ENCODE measurements around the gene C2CD4A. TPM values are rescaled to one million over a fixed set of nuclear protein-coding genes. Genes with fewer than 3 reads are reported as not detected.

C2CD4A gene
- total and polyA plus RNA-seq, 2 of the 4 experiments (the other 2 are of a cell fraction): not detected

DNA sequence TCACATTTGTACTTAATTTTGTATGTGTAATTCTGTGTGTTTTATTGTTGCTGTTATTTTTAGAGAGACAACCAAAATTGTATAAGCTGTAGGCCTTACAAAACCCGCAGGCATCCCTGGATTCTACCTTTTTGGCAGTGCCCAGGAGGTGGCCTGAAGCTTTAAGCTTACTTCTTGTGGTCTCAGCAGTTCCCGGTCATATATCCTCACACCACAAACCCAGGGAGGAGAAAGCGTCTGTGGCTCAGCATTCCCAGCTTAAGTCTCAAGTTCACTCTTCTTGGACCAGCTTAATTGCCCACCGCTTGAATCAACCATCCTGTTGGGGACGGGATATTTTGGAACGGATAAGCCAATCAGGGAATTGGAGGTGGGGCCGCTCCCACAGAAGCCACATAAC, 36.7 kb downstream of the C2CD4A start:
- Histone ChIP-seq H3K4ac (ENCODE audit: low read depth, low read length) (no peak overlapping the region), H3K4me2 (ENCODE audit: low read depth, low read length) (no peak overlapping the region), H3K79me1 (ENCODE audit: low read depth in 1 of 2, low read length in 2 of 2) (no peaks in the 10 kb centered on the region), H4K20me1 (ENCODE audit: insufficient read depth, low read length) (no peaks in the 10 kb centered on the region), H3K36me3 (ENCODE audit: control insufficient read depth, insufficient read depth, low read length) (no peaks in the 10 kb centered on the region), H2BK15ac (ENCODE audit: low read depth, low read length) (no peak overlapping the region), H4K5ac (ENCODE audit: low read depth, low read length) (no peak overlapping the region), H4K8ac (ENCODE audit: low read depth in 2 of 2, low read length in 2 of 2) (no peak overlapping the region), H2BK120ac (ENCODE audit: low read depth, low read length) (no peak overlapping the region), H3K9ac (ENCODE audit: low read depth, low read length) (no peak overlapping the region), H3K18ac (ENCODE audit: low read depth, low read length) (no peak overlapping the region), H3K23ac (ENCODE audit: low read depth, low read length) (no peak overlapping the region), H2BK20ac (ENCODE audit: low read depth, low read length) (no peak overlapping the region), H4K91ac (ENCODE audit: insufficient read depth, low read depth, low read length) (no peak overlapping the region), H3K9me1 (ENCODE audit: insufficient read depth, low read length) (no peaks in the 10 kb centered on the region), H3K4me1 (ENCODE audit: control insufficient read depth, insufficient read depth, low read length) (no peaks in the 10 kb centered on the region), H2BK5ac (ENCODE audit: low read depth, low read length, poor library complexity, severe bottlenecking) (no peak overlapping the region), H3K14ac (replicated peaks; ENCODE audit: low read depth, low read length) (no peak overlapping the region), H3K9me3 (ENCODE audit: control insufficient read depth, insufficient read depth, low read length) (no peaks in the 10 kb centered on the region), H3K27ac (ENCODE audit: insufficient read depth, low read length) (no peak overlapping the region), H3K27me3 (ENCODE audit: control insufficient read depth, insufficient read depth, low read length) (no peaks in the 10 kb centered on the region; the same call in 1 of the 2 replicates), H3K4me3 (ENCODE audit: insufficient read depth, low read depth, low read length) (no peak overlapping the region), H2AK9ac (replicated peaks; ENCODE audit: low read depth, low read length, poor library complexity) (no peak overlapping the region), H2AFZ (replicated peaks; ENCODE audit: low read length, poor library complexity) (no peak overlapping the region), H2AK5ac (ENCODE audit: low read depth, low read length) (no peak overlapping the region), H3K56ac (ENCODE audit: extremely low read depth, insufficient read depth, low read length) (no peak overlapping the region)
- DNase-seq: no peak
- ATAC-seq (ENCODE audit: low read depth): no peak
- ChIA-PET CTCF (interaction anchor here (0.7 kb wide), 1 partner anchor 1033 kb away, joined by 5 read pairs; no protein-coding TSS in a partner anchor), POLR2A (ENCODE audit: unreplicated experiment) (no interaction called here)
- intact Hi-C loops (cut with micrococcal nuclease) (no loop called here), in situ Hi-C loops (cut with MboI; ENCODE audit: low sequenced_read_pairs) (no loop called here), dilution Hi-C loops (cut with HindIII; ENCODE audit: low sequenced_read_pairs, unreplicated experiment) (no loop called here)
- BruUV-seq (replicated peaks): no TSS peak
- 88% methylated on average over 3 of the region's 7 CpGs; no CpG with 5 or more reads in 1 of the 2 experiments for WGBS, 2 experiments (ENCODE audit: extremely low coverage in 2 of 2, insufficient read length in 1 of 2)
- TF ChIP-seq CEBPB (IDR thresholded peaks at IDR 0.05; ENCODE audit: low read depth, low read length) (no peak), NFE2L2 (IDR thresholded peaks at IDR 0.05; ENCODE audit: low read depth, low read length) (no peak), RFX5 (IDR thresholded peaks at IDR 0.05; ENCODE audit: low read depth, low read length) (no peak), MAZ (IDR thresholded peaks at IDR 0.05; ENCODE audit: borderline replicate concordance, low read depth, low read length) (no peak), BHLHE40 (IDR thresholded peaks at IDR 0.05; ENCODE audit: low read depth, low read length) (no peak), CHD1 (IDR thresholded peaks at IDR 0.05; ENCODE audit: low read depth, low read length) (no peak), RAD21 (IDR thresholded peaks at IDR 0.05; ENCODE audit: low read length) (no peak), RCOR1 (IDR thresholded peaks at IDR 0.05; ENCODE audit: insufficient replicate concordance, low read length) (no peak), MXI1 (IDR thresholded peaks at IDR 0.05; ENCODE audit: borderline replicate concordance, low read depth, low read length) (no peak), FOS (IDR thresholded peaks at IDR 0.05; ENCODE audit: low read depth, low read length) (no peak), POLR2A (IDR thresholded peaks at IDR 0.05; ENCODE audit: low read depth, low read length) (no peak), MAFK (IDR thresholded peaks at IDR 0.05; ENCODE audit: low read depth, low read length) (no peak), CTCF (conservative IDR thresholded peaks at IDR 0.05; ENCODE audit: low read depth, low read length) (no peak)
- TF ChIP-seq, protein P1, sequence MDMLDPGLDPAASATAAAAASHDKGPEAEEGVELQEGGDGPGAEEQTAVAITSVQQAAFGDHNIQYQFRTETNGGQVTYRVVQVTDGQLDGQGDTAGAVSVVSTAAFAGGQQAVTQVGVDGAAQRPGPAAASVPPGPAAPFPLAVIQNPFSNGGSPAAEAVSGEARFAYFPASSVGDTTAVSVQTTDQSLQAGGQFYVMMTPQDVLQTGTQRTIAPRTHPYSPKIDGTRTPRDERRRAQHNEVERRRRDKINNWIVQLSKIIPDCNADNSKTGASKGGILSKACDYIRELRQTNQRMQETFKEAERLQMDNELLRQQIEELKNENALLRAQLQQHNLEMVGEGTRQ (IDR thresholded peaks at IDR 0.05; ENCODE audit: low read depth, low read length): no peak

All from IMR-90 (cell line).